ENCODE measurements around the gene PDHX.
A peak's percentile ranks its signal among the peaks of the same experiment; 100 is the strongest.
"Not testable (repeated sequence)": the region's sequence is repeated elsewhere in the genome, so short reads cannot be mapped to it uniquely, and the experiment has no call there.

The PDHX gene

DNA sequence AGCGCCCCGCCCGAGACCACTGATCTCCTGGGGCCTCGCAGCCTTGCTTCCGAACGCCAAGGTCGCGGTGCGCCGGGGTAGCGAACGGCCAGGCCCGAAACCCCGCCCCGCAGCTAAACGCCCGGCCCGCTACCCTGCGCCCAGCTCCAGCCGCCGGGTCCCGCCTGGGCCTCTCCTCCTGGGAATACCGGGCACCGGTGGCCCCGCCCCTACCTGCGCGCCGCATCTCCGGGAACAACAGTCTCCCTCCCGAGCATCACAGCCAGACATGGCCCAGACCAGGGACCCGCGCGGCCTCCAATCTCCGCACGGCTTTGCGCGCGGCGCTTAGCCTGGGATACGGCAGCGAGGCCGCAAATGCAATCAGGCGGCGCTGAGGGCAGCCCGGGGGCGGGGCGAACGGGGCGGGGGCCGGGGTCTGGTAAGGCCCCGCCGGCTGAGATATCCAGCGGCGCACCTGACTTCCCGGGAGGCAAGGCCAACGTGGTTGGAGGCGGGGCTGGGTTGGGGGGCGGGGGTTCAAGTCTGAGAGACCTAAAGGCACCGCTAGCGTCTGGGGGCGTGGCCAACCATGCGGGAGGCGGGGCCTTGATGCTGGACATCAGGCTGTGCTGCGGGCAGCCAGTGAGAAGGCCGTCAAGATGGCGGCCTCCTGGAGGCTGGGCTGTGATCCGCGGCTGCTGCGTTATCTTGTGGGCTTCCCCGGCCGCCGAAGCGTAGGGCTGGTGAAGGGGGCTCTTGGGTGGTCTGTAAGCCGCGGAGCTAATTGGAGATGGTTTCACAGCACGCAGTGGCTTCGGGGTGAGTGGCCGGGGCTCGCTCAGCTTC, at the start of gene PDHX, which contains the start of gene APIP:
PDHX (plus strand) TSS at position 604 of the 828 bp plus-strand sequence; CDS start at position 642, 38 bp downstream.
APIP (minus strand) TSS at position 365 of the 828 bp plus-strand sequence; CDS start at position 270, 95 bp downstream.
- DNase-seq: peak; percentile 100

DNA sequence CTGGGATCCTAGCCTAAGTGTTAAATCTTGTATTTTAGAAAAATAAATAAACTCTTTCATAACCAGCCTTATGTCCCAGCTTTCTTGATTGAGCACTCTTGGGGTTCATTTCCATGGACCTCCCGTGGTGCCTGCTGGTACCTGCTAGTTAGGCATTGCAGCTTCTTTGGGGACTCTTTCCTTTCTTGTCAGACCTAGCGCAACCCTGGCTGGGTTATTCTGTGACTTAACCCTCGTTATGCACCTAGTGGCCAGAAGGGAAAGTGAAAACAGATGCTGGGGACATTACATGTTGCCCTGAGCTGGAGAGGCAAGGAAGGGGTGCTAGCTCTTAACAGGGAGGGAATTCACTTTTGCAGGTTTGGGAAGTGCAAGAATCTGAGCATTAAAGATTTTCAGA, 47.0 kb upstream of the PDHX start:
- DNase-seq: no peak

DNA sequence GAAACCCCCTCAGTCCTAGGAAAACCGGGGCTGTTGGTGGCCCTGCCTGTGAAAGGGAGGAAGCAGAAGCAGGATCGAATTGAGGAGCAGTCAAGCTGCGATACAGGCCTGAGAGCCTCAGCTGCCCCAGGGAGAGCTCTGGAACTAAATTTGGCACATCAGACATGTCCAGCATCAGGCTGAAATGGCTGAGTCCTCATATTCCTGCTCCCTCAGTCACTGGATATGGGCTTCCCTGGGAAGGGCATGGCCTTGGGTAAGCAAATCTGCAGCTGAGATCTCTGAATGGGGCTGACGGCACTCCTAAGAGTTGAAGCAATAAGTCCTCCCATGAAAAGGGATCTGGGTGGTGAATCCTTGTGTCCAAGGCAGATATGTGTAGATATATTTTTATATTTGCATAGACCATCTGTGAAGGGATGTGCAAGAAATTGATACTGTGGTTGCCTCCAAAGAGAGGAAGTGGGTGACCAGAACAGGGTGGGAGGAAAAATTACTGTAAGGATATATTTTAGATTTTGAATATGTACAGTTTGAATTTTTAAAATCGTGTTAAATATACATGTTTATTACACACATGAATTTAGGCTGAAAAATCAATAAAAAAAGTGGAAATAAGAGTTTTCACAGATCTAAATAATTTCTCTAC, 45.7 kb upstream of the PDHX start:
- no peak for DNase-seq

DNA sequence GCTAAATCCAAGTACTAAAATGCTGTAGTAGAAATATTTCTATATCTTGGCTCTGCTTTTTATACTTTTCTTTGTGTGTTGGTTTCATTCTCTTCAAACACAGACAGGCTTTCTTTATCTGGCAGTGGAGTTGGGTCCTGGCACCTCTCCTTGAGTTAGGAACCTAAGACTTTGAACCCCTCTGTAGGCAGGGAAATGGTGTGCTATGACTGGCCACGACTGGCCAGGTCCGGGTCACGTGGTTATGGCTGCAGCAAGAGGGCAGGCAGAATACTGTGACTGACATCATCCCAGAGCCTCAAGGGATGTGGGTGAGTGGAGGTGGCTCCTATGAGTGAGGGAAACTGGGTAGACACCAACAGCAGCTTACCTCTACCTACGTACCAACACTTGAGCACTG, 42.2 kb upstream of the PDHX start:
- DNase-seq: no peak

DNA sequence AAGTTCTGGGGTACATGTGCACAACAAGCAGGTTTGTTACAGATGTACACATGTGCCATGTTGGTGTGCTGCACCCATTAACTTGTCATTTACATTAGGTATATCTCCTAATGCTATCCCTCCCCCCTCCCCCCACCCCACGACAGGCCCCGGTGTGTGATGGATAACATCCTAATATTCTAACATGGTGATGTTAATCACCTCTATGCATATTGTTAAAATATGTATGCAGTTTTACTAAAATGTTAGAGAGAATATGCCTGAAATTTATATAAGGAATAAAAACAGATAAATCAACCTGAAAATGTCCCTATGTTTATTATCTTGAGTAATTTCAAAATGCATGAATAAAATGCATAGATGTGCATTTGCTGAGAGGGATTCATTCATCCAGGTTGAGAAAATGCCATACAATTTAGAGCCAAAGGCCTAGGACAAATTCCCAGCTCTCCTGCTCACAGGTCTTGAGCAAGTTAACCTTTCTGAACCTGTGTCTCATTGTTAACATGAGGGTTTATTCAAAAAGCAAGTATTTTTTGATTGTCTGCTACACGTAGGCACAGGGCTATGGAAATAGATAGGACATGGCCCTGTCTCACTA, 38.9 kb upstream of the PDHX start:
- no peak for DNase-seq

DNA sequence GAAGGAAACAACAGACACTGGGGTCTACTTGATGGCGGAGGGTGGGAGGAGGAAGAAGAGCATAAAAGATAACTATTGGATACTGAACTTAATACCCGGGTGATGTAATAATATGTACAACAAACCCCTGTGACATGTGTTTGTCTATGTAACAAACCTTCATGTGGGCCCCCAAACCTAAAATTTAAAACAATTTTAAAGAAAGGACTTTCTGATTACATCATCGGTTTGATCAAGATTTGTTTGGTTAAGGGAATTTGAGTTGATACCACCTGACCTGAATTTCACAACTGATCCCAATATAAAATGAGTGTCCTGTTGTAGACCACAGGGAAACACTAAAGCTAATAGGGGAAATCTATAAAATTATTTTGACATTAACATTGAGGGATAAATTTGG, 34.5 kb upstream of the PDHX start:
- no peak for DNase-seq

DNA sequence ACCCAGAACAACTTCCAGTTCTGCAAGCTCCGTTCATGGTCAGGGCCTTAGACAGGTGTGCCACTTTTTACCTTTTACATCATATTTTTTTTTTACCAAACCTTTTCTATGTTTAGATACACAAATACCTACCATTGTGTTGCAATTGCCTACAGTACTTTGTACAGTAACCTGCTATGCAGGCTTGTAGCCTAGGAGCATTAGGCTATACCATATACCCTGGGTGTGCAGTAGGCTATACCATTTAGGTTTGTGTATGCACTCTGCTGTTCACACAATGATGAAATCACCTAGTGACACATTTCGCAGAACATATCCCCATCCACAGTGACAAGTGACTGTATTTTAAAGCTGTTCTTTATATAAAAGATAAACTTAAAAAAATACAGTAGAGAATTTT, 29.8 kb upstream of the PDHX start:
- DNase-seq: no peak

DNA sequence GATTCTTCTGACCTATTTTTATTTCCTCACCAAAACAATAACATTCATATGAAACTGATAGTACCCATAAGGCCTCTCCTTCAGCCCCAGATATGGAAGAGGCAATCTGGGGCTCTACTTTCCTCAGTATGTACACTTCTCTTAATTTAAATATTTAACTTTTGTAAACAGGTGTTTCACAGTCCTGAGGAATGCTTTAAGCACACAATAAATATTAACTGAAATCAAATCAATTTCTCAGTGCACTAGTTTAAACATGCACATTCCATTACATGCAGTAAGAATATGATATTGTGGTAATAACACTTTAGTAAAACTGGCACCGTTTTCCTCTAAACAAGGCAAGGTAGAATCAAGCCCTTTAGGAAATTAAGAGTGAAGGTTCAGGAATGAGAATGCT, 29.2 kb upstream of the PDHX start:
- DNase-seq: no peak

DNA sequence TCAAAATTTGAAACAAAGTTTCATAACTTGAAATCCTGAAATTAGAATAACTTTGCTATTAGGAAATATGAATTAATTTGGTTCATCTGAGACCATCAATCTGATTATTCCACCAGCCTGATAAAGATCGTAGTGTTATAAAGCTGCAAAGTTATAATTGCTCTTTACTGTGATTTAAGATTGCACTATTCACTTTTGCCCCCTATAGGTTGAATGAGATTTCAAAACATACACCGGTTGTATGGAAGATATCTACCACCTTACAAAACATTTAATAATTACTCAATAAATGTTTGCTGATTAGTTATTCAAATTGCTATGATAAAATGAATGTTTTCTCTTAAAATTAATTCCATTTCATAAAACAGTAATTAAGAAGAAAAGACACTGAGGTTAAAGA, 26.3 kb upstream of the PDHX start:
- no peak for DNase-seq

DNA sequence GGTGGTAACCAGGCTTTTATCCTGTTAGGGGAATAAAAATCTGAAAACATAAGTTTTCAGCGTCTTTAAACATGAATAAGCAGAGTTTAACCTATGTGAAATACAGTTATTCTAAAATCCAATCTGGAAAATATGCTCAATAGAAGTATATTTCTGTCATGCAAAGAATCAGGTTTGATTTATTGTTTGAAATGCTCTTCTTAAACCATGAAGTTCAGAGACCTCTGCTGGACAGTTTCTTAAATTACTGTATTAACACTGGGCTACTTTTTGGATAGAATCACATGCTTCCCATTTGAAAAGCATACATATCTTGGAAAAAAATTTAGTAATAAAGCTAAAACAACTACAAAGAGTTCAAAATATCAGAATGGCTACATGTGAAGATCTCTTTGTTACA, 25.6 kb upstream of the PDHX start:
- no peak for DNase-seq

DNA sequence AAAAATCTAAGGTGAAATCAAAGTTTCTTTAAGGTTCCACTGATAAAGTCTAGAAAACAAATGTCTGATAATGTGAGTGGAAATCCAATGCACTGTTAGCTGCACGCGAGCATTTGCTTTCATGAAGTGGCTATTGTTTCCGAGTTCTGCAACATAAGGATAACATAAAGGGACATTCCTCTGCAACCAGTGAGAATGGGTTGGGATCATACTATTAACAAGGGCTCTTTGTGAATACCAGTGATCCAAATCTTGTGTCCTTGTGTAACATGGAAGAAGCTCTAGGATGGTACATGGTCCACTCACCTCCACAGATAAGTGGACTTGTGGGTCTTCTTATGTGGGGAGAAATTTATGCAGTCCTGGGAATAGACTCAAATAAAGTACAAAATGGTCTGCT, 24.8 kb upstream of the PDHX start:
- no peak for DNase-seq

DNA sequence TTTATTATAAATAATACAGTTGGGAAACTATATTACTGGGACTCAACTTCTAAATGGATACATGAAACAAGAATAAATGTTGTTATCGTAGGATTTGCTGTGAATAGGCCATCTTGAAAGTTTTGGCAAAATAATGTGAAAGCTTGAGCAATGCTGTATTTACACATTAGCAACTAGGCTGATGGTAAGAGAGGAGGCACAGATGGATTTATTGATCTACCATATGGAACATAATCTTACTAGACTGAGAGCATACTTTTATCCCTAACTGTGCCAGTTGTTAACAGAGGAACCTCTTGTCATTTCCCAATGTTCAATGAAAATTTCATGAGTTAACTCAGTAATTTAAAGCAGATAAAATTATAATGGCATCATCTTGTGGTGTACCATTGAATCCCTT, 23.0 kb upstream of the PDHX start:
- DNase-seq: no peak

DNA sequence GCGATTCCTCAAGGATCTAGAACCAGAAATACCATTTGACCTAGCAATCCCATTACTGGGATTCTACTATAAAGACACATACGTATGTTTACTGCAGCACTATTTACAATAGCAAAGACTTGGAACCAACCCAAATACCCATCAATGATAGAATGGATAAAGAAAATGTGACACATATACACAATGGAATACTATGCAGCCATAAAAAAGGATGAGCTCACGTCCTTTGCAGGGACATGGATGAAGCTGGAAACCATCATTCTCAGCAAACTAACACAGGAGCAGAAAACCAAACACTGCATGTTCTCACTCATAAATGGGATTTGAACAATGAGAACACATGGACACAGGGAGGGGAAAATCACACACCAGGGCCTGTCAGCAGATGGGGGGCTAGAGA, 20.2 kb upstream of the PDHX start:
- not testable (repeated sequence) for DNase-seq

DNA sequence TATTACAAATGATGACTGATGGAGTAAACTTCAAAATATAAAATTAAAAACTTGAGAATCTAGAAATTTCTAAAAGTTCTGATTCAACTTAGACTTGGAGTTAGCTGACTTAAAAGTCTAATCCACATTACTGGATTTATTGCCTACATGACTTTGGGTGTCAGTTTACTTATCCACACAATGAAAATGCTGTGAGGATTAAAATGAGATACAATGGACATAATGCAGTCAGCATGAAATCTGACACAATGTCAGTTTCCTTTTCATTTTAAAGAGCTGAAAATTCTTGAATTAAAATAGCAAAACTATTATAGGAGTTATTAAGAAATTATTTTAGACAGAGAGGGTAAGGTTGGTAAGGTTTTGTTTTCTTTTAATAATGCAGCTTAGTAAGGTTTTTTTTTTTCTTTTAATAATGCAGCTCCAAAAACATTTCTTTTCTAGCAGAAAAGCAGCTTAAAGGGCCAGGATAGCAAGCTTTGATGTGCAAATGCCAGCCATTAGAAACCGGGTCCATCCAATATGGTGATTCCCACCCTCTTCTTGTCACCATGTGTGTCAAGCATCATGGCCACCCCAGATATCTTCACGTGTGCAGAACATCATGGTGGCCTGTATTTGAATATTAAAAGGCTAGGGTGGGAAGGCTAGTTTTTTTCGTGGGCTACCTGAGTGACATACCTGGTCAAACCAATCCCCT, 19.1 kb upstream of the PDHX start:
- no peak for DNase-seq

DNA sequence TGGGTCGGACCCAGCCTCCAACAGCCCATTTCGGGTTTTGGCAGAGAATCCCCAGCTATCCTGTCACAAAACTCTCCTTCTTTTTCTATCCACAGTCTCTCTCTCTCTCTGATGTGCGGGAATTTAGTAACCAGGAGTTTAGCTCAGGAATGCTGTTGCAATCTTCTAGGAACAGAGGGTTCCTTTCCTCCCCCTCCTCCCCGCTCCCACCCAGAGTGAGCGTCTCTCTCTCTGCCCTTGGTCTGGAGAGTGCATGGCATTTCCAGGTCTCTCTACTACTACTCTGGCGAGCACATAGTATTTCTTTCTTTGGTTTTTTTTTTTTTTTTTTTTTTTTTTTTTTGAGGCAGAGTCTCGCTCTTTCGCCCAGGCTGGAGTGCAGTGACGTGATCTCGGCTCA, 17.9 kb upstream of the PDHX start:
- no peak for DNase-seq

DNA sequence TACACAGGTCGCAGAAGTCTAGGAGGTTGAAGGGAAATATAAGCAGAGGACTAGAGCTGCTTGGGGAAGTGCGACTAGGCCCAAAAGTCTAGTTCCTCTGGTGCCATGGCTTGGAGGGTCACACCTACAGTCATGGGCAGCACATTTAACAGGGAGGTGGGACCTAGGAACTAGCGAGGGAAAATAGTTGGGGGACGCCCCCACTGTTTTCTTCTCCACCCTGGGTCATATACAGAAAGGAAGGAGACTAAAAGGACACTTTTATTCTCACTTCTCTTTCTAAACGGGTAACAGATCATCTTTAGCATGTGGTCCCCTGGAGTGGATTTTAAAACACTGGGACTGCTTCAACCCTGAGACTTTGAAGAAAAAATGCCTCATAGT, 16.8 kb upstream of the PDHX start:
- DNase-seq: peak in 1 of 2 experiments; percentile 13

DNA sequence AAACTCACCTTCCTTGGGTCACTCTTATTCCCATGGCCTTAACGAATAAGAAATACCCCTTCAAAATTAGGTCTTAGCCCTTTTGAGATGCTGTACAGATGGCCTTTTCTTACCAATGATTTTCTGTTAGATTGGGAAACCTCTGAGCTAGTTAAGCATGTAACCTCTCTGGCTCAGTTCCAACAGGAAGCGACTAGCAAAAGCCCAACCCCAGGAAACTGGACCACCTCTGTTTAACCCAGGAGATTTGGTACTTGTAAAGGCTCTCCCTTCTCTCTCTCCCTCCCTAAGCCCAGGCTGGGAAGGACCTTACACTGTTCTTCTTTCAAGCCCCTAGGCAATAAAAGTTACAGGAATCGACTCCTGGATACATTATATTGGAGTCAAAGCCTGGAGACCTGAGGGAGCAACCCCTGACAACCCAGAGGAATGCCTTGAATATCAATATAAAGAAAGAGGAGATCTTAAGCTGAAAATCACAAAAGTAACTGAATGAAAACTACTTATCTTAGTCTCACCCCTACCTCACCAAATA, 11.9 kb upstream of the PDHX start:
- DNase-seq: no peak

DNA sequence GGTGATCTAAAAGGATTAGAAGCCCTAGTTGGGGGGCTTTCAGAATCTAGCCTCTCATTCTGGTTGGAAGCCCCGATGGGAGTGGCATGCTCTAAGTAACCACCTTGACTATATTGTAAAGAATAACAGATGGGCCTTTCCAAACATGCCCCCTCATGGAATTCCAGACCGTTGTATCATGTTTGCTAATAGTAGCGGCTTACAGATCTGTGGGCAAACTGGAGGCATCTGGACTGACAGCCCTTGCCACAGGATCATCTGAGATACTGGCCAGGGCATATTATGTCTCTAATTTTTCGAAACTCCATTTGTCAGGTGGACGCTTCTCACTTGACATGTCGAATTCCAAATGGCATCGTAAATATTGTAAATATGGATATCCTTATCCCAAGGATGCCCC, 10.8 kb upstream of the PDHX start:
- DNase-seq: no peak

DNA sequence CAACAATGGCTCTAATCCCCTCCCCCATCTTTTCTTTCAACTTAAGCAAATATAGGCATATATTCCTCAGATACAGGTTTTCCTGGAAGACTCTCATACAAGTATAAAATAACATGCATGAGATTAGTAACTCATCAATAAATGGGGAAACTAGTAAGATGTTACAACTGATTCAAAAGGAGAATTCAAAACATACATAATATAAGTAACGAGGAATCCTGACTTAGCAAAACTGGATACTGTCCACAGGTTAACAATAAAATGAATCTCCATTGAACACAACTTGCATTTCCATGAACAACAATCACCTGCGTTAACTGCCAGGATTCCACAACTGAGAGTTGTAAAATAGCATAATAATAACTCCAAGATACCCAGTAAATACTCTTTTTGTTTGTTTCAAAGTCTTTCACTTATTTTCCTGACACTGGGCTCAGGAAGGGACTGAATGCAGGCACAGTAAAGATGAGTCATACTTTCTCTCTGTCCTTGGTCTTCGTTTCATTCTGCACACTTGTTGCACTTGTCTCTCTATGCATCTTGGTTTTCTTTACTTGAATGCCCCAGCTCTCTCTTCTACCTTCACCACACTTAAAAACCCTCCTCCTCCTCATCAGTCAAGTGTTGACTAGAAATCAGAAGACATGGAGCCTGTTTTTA, 8.4 kb upstream of the PDHX start:
- no peak for DNase-seq

DNA sequence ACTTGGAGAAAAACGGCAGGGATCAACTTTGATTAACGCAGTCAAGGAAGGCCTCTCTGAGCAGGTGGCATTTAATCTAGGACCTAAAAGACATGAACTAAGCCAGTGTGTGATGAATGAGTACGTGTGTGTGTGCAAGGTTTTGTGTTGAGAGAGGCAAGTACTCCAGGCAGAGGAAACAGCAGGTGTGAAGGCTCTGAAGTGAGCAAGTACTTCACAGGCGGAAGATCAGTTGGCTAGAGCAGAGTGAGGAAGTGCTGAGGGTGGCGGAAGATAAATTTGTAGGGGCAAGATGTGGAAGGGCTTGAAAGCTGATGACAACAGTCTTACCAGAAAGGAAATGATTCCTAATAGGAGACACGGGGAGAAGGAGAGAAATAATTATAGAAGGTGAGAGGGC, 7.0 kb upstream of the PDHX start:
- DNase-seq: no peak

DNA sequence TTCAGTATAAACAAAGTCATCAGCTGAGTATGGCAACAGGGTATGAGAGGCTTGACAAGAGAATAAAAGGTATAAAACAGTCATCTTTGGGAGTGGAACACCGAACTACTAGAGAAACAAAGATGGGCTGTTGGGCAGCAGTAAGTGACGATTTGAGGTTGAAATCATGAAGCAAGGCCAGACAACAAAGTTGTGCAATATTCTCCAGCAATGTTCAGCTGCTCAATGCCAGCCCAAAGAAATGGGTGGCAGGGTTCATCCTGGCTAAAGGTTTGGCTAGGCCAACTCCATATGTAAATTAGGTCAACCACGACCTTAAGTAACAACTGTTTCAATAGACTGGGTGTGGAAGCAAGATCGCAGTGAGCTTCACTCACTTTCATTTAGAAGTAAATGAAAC, 6.5 kb upstream of the PDHX start:
- DNase-seq: no peak

DNA sequence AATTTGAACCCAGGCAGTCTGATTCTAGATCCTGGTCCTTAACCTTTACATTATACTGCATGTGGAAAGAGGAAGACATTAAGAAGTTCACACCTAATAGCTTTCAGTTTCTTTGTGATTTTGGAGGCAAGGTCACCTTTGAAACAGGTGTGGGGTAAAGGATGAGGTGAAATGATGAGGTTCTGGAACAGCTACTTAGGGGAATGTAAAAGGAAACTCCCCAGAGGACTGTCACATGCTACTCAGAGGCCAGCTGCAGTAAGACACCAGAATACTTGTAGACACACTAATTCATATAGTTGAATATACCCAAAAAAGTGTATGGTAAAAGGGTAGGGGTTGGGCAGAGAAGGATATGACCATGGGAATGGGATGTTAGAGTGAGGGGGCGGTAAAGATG, 5.6 kb upstream of the PDHX start:
- DNase-seq: no peak

DNA sequence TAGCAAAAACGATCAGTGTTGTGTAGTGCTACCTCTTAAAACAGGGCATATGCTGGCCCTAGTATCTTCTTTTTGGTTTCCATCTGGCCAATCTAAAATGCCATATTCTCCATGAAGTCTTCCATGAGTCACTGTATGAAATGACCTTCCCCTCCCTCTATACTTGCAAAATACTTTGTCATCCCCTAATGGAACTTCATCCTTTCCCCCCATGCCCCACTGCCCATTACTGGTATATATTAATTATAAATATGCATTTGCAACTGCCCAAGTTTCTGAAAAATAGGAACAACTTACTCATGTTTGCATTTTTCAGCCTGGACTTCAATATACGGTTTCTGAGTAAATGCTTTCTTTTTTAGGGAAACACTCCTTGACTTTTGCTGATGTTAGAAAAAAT, 4.7 kb upstream of the PDHX start:
- no peak for DNase-seq
